Measurements from ENCODE around the gene INTS11.

INTS11 gene

DNA sequence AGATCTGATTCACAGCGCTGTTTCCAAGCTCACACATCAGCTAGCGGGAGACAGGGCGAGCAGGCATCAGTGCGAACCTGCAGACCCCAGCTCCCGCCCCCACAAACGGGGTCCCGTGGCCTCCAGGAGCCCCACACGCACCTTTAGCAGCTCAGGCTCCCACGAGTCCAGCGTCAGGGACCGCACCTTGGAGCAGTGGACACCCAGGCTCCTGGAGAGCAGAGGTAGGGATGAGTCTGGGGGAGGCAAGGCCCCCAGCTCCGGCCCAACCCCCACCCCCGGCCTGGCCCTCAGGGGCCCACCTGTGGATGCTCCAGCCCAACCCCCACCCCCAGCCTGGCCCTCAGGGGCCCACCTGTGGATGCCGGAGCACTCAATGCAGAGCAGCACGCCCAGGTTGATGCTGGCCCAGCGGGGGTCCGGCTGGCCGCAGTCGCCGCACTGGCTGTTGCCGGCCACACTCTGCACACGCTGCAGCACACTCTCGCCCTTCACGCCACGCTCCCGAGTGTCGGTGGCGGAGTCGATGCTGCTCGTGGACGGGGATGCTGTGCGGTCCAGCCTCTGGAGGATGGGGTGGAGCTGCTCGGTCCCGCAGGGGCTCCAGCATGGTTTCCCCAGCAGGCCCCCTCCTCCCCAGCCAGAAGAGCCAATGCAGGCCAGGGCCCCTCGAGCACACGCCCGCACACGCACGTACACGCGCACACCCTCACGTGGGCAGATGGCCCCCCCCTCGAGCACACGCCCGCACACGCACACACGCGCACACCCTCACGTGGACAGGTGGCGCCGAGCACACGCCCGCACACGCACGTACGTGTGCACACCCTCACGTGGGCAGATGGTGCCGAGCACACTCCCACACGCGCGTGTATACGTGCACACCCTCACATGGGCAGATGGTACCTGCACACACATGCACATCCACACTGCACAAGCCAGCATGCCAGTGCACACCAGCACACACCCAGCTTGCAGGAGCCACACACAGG, 28.1 kb downstream of the INTS11 start:
- DNase-seq, result no peak

GRCh38 chr1:1295154-1295923, 29.1 kb downstream of the INTS11 start:
- no peak for DNase-seq

- DNase-seq, result no peak
These were observed 30.1 kb downstream of the INTS11 start for GRCh38 chr1:1294250-1294890.

GRCh38 chr1:1293263-1294249, 30.9 kb downstream of the INTS11 start:
- DNase-seq, result no peak

DNA sequence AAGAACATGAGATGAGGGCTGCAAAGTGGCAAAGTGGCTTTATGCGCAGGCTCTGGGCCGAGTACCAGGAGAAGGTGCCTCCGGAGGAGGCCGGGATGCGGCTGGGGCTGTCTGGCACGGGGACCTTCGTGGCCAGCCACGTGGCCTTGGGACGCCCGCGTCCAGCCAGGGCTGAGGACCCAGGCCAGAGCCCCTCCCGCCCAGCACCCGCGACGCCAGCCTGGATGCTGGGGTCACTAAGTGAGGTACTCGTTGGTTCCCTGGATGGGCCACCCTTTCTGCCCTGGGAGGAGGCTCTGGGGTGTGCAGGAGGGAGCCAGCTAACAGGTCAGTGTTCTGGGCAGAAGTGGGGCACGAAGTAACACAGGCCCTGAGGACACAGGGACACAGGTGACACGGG, 31.6 kb downstream of the INTS11 start:
- DNase-seq, result no peak

- no peak for DNase-seq
These were observed 32.0 kb downstream of the INTS11 start for GRCh38 chr1:1292442-1292779.

DNA sequence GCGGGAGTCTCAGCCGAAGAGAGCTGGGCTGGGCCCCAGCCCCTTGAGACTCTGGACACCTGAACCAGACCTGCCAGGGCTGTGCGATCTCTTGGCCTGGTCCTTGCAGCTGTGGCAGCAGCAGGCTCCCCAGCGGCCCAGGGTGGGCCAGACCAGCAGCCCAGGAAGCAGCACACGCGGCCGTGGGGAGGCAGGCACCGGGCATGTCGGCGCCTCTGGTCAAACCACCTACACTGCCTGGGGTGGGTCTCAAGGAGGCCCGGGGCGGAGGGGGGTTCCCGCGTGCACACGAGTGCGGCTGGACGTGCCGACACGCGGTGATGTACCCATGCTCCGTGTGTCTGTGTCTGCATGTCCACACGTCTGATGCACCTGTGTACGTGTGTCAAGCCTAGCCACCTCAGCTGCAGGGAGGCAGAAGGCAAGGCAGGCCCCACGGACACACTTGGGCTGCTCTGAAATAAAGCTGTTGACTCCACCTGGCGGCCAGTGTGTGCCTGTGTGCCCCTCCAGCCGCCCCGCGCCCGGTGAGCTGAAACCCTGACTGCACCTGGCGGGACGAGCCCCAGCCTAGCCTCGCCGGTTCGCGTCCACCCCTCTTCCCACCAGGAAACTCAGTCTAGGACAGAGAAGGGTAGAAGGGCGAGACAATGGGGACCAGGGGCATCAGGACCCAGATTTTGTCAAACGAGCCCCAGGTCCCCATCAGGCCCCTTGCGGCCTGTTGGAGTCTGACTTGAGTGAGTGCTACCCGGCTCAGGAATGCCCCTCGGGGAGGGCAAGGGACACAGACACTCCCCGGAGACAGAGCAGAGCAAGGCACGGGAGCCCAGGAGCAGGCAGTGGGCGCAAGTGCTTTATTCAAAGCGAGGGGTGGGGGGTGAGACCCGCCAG, 32.7 kb downstream of the INTS11 start:
- DNase-seq, result peak; percentile 28

DNA sequence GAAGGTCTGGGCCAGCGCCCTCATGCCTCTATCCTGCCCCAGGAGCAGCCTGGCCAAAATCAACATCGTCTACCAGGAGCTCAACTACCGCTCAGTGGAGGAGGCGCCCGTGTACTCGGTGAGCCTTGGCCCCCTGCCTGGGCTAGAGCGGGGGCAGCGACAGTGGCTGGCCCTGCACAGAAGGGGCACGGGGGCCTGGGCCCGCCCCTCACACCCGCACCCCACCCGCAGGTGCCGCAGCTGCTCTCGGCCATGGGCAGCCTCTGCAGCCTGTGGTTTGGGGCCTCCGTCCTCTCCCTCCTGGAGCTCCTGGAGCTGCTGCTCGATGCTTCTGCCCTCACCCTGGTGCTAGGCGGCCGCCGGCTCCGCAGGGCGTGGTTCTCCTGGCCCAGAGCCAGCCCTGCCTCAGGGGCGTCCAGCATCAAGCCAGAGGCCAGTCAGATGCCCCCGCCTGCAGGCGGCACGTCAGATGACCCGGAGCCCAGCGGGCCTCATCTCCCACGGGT, 33.4 kb downstream of the INTS11 start:
- no peak for DNase-seq

DNA sequence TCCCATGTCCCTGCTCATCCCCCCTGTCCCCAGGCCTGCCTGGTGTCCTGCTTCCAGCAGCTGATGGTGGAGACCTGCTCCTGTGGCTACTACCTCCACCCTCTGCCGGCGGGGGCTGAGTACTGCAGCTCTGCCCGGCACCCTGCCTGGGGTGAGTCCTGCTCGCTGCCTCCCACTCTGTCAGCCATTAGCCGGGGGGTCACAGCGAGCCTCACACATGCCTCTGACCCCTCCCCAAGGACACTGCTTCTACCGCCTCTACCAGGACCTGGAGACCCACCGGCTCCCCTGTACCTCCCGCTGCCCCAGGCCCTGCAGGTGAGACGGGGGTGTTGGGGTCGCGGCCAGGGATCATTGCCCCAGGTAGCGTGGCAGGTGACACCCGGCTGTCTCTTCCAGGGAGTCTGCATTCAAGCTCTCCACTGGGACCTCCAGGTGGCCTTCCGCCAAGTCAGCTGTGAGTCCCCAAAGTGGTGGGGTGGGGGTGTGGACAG, 34.2 kb downstream of the INTS11 start:
- DNase-seq, result no peak

DNA sequence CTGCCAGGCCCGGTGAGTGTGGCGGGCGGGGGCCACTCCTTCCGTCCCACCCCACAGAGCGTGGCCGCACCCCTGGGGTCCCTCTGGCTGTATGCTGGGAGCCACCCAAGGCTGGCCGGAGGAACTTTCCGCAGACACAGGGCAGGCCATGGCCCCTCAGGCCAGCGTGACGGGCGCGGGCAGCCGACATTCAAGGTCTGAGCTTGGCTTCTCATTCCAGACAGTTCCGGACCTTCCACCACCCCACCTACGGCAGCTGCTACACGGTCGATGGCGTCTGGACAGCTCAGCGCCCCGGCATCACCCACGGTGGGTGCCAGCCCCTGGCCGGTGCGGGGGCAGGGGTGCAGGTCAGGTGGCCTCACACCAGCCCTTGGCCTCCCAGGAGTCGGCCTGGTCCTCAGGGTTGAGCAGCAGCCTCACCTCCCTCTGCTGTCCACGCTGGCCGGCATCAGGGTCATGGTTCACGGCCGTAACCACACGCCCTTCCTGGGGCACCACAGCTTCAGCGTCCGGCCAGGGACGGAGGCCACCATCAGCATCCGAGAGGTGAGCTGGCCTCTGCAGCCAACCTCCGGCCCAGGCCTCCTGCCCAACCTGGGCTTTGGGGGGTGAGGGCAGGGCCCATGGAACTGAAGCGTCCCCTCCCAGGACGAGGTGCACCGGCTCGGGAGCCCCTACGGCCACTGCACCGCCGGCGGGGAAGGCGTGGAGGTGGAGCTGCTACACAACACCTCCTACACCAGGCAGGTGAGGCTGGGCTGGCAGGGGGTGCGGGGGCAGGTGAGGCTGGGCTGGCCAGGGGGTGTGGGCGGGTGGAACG, 37.0 kb downstream of the INTS11 start:
- DNase-seq, result no peak

DNA sequence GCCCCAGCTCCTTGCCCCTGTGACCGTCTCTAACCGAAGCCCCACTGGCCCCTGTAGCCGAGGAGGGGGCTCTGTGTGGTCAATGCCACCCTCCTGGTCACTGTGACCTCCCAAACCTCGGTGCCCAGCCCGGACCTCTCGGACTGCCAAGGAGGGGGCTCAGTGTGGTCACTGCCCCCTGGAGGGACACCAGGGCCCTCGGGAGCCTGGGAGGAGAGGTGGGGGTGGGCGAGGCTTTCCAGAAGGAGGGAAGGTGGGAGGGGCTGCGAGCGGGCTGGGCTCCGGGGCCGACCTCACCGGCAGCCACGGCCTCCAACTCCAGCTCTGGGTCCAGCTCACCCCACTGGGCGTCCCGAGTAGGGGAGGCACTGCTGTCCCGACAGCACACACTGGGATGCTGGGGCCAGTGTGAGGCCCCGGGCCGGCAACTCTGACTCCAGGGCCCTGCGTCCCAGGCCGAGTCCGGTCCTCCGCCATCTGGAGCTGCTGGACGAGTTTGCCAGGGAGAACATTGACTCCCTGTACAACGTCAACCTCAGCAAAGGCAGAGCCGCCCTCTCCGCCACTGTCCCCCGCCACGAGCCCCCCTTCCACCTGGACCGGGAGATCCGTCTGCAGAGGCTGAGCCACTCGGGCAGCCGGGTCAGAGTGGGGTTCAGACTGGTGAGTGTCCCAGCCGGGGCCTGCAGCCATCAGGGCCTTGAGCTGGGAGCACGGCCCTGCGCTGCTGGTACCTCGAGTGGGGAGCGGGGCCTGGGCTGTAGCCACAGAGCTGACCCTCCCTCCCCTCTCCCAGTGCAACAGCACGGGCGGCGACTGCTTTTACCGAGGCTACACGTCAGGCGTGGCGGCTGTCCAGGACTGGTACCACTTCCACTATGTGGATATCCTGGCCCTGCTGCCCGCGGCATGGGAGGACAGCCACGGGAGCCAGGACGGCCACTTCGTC, 37.9 kb downstream of the INTS11 start:
- no peak for DNase-seq

- DNase-seq, result no peak
These were observed 38.7 kb downstream of the INTS11 start for GRCh38 chr1:1285611-1286311.

DNA sequence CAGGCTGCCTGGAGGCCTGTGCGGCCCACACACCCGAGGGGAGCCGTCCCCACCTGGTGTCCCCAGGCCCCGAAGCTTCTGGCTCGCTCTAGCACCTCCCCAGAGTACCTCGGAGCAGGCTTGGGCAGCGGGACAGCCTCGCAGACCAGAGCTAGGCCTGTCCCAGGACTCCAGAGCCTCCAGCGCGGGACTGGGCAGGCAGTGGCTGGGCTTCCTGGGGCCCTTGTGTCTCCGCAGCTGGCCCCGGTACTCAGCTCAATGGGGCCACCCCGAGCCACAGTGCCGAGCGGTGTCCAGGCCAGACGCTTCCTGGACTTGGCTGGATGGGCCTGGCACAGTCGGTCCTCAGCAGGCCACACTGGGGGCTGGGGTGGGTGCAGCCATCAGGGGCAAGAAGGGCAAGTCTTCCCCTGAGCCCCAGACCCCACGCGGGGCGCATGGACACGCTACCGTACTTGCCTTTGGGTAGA, 39.3 kb downstream of the INTS11 start:
- no peak for DNase-seq

DNA sequence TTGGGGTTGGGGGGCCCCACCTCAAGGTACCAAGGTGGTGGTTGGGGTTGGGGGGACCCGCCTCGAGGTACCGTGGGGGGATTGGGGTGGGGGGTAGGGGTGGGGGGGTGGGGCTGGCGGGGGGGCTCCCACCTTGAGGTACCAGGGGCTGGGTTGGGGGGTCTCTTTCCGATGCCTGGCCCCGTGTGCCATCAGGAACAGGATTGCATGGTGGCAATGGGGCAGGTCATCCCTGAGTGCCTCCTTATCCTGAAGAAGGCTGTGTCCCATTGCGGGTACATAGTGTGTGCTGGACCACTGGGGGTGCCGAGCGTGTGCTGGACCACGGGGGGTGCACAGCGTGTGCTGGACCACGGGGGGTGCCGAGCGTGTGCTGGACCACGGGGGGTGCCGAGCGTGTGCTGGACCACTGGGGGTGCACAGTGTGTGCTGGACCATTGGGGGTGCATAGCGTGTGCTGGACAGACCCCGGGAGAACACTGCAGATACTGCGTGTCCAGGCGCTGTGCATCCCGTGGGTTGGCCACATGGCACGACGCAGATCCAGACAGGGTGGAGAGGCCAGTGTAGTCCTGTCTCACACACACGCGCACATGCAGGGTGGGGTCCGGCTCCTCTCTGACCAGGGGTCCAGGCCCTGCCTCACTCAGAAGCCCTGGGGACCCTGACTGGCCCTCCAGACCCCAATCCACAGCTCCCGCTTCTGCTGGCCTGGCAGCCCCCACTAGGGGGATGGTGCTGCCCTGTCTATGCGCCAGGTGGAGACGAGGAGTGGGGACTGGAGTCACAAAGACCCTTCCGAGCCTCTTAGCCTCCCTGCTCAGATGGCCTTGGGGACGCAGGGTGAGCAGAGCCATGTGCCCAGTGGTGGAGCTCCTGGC, 40.0 kb downstream of the INTS11 start:
- no peak for DNase-seq

- DNase-seq, result no peak
These were observed 40.6 kb downstream of the INTS11 start for GRCh38 chr1:1283821-1284220.

GRCh38 chr1:1282998-1283397, 41.5 kb downstream of the INTS11 start:
- DNase-seq, result no peak
